HG03460 (cell line): ENCODE data around the gene COIL.

ENCODE experiments used
- ATAC-seq: cut with Tn5 transposase; IDR thresholded peaks from one replicate; pipeline ENCODE4 v1.9.1; 2021; ENCODE audit not compliant: unreplicated experiment

The COIL gene

DNA sequence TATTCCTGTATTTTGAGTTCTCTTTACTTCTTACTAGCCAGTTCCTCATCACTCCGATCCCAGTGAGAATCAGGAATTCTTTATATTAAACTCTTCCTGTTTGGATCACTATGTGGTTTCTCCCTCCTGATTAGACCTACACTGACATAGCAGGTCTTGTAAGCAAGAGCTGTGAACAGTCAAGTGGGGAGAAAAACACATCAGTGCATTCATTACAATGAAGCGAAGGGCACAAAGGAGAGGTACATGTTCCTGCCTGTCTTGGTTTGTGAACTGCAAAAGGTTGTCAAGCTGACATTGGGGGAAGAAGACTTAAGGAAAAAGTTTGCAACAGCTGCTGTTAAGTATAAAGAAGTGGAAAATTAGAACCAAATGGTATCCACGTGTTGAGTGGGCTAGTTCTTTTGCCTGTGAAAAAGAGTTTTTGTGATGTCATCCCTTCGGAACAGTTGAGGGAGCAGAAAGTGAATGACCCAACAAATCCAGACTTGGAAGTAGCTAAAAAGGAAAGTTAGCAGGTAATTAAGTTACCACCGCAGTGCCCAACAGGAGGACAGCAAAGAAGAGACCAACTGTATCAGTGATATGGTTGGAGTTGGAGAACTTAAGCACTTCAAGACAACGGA, 24.0 kb downstream of the COIL start:
- no peak for ATAC-seq

DNA sequence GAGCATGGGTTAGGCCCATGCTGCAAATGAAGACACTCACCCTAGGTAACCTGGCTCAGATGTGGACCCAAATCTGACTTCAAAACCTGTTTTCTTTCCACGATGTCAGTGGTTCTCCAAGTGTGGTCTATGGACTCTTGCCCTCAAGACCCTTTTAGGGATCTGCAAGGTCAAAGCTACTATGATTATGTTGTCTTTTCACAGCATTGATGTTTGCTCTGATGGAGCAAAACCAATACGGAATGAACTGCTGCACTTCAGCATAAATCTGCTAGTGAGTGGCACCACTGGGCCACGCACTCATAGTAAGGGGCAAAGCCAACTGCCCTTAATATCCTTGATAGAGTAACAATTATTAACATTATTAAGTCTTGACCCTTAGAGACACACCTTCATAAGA, 25.4 kb downstream of the COIL start:
- ATAC-seq = no peak

DNA sequence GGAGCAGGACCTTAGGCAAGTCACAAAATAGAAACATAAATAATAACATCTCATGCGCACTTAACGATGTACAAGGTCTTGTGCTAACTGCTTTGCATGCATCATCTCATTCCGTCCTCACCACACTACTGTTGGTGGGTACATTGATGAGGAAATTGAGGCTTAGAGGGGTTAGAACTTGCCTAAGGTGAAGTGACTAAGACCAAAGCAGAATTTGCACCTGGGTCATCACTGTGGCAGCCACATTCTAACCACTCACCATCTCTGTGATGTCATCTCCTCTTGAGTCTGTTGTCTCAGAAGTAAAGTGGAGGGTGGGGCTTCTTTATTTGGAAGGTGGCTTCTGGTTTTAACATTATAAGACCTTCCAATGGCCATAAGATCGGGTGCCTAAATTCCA, 26.6 kb downstream of the COIL start:
- no peak for ATAC-seq

DNA sequence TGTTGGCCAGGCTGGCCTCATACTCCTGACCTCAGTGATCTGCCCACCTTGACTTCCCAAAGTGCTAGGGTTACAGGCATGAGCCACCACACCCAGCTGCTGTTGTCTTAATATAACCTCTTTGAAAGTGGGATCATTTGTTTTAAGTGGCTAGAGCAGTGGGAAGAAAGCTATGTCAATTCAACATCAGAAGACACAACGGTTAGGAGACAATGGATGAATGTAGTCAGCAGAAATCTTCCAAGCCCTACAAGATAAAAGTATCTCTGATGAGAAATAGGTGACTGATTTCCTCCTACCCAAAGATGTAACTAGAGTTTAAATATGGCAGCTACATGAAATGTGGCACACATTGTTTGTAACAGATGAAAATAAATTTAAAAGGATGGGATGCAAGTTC, 27.0 kb downstream of the COIL start:
- no peak for ATAC-seq

DNA sequence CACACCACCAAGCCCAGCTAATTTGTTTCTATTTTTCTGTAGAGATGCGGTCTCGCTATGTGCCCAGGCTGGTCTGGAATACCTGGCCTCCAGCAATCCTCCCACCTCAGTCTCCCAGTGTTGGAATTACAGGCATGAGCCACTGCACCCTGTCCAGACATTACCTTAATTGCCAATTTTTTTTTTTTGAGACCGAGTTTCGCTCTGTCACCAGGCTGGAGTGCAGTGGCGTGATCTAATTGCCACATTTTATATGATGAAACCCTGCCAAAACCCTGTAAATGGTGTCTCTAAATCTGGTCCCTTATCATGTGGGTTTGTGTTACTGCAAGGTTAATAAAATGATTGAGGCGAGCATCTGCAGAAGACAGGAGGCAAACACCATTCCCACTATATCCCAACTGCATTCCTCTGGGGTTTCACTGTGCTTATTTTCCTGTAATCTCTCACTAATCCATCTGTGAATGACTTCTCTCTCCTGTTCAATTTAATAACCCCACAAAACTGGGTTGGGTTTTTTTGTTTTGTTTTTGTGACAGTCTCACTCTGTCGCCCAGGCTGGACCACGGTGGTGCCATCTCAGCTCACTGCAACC, 27.6 kb downstream of the COIL start:
- ATAC-seq = no peak

DNA sequence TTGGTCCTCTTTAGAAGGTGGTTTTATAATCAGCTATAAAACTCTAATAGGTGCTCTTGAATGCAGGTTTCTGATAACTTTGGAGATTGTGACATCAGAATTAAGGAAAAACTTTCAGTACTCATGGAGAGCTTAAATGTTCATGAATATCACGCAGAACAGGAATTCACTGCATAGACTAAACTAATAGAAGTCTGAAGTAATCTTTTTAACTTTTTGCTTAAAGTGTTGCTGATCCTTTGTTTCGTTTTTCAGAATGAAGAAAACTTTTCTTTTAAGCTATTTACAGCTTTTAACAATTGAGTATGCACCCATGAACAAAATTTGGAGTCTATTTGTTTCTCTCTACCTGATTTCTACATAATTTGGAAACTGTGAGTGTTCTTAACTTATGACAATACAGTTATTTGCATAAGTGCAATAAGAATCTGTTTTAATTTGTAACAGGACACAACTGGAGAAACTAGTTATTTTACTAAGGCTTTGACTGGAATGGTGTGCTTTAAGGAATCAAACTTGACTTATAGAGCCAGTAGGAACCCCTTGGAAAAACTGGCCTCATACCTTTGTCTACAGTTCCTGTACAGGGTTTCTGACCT, 30.0 kb downstream of the COIL start:
- no peak for ATAC-seq

DNA sequence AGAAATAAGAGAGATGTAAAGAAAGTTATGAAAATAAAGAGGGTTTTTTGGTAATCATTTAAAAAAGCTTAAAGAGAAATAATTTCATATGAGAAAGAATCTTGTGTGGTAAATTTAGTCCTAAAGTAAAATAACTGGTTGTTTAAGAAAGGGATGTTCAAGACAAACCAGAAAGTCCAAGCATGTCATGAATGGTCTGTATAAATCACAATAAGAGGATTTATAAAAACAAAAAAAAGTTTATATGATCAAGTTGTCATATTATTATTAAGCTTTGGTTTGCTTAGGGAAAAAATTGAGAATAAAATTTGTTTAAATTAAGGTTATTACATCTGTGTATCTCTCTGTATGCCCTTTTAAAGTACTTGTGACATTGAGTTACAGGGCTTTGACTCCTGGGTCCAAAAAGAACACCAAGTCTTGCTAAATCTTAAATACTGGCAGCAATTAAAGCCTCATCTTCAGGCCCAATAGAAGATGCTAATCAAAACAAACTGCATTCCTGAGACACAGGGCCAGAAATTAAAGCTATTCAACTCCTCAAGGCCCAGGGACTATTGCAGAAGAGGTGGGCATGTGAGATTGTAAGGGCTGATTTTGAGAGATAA, 31.4 kb downstream of the COIL start:
- ATAC-seq = no peak

DNA sequence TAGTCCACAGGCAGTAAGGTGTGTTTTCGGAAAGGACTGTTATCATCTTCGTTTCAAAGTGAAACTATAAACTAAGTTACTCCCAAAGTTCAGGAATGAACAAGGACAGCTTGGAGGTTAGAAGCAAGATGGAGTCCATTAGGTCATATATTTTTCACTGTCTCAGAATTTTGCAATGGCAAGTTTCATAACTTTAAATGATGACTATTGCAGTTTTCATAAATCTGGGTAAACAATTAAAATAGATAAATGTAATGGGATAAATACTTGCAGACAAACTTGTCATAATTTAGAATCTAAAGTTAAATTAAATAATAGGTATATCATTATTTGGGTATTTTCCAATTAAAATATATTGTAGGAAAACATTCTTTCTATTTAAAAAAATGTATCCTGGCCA, 32.3 kb downstream of the COIL start:
- no peak for ATAC-seq

DNA sequence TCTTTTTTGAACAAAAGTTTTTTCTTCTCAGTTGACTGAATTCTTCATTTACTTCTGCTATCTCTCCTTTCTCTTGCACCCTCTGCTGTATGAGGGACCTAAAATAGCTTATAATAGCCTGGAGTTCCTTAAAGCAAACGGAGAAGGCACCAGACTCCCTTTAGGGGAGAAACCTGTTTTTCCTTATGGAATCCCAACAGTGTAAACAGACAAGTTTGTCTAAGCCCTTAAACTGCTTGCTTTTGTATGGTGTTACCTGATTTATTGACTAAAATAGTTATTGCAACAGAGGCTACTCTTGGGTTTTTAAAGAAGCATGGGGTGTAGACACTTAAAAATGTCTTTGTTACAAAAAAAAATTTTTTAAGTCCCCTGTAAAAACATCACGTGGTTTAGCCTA, 34.1 kb downstream of the COIL start:
- ATAC-seq = no peak

DNA sequence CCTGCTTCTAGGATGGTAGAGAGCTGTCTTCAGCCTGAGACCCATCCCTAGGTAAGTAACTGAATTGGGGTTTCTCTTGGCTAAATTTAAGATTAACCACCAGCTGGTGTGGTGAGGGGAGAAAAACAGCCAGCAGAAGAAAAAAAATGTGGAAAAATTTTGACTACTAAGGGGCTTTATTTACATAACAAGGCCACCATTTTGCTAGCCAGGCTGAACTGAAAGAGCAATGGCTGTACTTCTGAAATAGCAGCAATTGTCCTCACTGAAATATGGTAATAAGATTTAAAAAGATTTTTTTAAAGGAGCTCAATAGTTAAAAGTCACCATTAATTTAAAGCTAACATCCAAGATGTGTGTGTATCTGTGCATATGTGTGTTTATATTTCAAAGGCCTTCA, 34.6 kb downstream of the COIL start:
- no peak for ATAC-seq

DNA sequence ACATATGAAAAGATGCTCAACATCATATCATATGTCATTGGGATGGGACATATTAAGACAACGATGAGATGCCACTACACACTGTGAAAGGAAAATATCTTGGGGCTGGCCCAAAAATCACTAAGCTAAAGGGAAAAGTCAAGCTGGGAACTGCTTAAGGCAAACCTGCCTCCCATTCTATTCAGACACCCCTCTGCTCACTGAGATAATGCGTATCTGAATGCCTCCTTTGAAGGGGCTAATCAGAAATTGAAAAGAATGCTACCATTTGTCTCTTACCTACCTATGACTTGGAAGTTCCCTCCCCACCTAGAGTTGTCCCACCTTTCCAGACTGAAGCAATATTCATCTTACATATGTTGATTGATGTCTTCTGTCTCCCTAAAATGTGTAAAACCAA, 35.8 kb downstream of the COIL start:
- ATAC-seq = no peak

DNA sequence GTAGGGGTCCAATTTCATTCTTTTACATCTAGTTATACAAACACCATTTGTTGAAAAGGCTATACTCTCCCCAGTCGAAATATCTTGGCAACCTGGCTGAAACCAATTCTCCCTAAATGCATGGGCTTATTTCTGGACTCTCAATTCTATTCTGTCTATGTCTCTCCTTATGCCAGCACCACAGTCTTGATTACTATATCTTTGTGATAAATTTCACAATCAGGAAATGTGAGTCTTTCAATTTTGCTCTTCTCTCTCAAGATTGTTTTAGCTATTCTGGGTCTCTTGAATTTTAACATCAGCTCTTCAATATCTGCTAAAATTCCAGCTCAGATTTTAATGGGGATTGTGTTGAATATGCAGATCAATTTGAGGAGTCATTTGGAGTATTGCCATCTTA, 41.1 kb downstream of the COIL start:
- no peak for ATAC-seq

DNA sequence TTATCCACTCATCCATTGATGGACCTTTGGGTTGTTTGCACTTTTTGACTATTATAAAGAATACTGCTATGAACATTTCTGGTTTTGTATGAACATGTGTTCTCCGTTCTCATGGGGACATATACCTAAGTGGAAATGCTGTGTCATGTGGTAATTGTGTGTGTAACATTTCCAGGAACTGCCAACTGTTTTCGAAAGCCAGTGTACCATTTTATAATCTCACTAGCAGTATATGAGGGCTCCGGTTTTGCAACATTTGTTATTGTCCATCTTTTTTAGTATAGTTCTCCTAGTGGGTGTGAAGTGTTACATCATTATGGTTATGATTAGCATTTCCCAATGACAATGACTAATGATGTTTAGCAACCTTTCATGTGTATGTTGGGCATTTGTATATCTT, 41.9 kb downstream of the COIL start:
- ATAC-seq = no peak

DNA sequence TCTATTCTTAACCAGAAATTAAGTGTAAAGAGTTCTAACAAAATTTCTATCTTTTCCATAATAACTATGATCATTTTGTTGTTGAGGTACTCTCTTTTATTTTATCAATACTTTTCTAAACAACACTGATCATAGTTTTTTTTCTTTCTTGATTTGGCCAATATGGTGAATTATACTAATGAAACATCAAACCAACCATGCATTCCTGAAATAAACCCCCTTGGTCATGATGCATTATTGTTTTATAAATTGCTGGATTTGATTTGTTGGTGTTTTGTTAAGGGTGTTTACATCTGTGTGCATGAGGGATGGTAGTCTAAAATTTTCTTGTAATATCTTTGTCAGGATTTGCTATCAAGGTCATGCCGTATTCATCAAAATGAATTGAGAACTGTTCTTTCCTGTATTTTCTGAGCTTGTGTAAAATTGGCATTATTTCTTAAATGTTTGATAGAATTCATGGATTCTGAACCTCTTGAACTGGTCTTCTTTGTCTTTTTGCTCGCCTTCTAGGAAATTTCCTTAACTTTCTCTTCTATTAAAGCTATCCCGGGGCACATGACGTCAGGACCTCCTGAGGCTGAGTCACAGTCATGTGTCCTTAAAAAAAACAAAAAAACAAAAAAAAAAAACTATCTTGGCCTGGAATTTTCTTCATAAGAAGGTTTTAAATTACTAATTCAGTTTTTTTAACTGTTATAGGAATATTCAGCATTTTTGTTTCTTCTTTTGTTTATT, 43.1 kb downstream of the COIL start:
- ATAC-seq = no peak

DNA sequence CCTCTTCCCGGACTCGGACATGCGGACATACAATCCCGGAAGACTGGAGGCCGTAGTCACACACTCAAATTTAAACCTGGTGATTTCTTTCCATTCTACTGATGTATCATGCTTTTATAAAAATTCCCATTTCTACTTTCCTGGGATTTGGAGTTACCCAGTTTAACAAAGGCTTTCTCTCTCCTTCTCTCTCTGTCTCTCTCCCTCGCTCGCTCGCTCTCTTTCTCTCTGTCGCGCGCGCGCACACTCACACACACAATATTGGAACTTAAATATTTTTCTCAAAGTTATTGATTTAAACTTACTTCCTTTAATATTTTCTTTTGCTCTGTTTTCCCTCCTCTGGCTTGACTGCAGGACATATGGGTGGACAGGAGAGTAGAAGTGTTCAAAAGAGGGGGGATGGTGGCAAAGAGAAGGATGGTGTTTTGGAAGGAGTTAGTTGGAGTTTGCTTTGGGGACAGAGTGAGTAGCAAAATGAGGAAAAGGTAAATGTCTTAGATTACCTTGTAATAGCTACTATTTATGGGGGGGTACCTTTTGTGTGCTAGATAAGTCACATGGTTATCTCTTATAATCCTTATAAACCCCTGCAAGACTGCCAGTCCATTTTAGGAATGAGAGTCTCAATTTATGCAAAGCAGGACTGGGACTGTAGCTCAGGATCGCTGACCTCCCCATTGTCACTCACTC, 46.1 kb downstream of the COIL start:
- no peak for ATAC-seq

DNA sequence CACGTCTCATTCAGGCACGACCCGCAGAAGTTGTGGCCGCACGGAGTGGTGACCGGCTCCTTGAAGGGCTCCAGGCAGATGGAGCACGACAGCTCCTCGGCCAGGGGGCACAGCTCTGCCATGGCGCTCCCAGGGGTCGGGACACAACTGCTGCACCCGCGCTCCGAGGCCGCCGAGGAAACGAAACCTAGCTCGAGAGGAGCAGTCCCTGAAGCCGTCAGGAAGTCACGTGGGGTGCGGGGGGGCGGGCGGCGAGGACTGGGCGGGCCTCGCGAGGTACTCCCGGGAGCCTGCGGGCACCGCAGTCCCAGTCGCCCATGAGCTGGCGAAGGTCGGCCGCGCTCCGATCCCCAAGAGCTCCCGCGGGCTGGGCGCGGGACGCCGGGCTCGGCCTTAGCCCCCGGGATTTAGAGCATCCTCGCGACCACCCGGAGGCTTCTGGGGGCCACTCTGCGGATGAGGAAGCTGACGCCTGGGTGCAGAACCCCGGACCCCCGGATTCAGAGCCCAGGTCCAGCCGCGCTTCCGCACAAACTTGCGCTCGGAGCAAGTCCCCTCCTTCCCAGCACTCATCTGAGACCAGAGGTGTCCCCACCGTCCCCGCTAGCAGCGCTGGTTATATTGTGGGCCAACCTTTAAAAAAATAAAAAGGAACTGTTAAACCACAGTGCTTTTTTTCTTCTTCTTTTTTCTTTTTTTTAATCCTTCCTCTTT, 46.8 kb downstream of the COIL start, which contains the start of gene TRIM25:
Gene TRIM25, minus strand, starts transcription at position 183 of the 714 bp plus-strand sequence. Its CDS starts 61 bp downstream, at position 122.
- ATAC-seq = peak; percentile 69

DNA sequence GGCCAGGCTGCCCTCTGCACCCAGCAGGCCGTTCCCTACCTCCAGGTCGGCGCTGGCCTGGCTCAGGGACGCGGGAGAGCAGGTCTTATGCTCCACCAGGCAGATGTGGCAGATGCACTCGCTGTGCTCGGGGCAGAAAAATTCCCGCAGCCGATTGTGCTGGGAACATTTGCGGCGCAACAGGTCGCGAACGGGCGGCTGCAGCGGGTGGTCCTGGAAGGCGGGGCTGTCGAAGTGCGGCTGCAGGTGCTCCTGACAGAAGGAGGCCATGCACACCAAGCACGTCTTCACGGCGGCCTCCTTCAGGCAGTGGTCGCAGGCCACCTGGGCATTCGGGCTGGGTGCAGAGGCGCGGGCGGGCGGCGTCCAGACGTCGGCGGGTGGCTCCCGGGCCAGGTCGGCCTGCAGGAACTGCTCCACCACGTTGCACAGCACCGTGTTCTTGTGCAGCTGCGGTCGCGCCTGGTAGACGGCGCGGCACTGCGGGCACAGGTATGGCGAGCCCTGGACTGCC, 47.4 kb downstream of the COIL start:
- peak; percentile 38 for ATAC-seq

DNA sequence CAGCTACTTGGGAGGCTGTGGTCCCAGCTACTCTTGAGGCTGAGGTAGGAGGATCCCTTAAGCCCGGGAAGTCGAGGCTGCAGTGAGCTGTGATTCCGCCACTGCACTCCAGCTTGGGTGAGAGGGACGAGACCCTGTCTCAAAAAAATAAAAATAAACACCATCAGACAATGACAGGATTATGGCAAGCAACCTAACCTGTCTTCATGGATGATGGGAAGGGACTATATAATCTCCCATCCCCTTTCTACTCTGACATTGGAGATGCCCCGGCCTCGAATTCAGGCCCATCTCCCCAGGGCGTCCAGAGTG, 47.9 kb downstream of the COIL start:
- ATAC-seq = no peak

DNA sequence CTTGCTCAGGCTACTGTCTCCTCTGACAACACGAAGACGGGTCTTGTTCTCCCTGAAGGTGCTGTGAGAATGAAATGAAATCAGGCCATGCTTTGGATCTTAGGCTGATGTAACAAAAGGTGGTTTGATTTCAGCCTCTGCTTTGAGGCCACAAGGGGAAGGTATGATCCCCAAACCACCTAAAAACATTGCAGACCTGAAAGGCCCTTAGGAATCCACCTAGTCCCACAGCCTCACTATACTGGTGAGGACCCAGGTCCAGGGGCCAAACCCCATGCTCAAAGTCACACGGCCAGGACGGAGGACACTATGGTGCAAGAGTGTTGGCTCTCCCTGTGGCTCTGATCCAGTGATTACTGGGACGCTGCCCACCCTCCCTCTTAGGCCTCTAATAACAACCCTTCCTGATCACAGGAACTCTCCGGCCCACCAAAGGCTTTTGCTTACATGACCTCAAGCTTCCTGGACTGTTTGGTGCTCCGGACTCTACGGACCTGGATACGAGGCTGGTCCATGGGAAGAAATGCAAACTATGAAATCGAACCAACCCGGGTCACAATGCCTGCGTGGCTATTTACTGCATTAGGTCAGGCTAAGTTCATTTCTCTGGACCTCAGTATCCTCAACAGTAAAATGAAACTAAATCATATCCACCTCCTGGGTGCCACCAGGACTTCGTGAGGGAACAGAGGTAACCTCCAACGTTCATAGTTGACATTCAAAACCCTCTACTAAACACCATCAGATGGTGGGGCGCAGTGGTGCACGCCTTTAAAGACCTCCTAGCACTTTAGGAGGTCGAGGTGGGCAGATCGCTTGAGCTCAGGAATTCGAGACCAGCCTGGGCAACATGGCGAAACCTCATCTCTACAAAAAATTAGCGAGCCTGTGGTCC, 48.5 kb downstream of the COIL start:
- ATAC-seq = no peak
